Heart right ventricle (tissue), 16 donors: ENCODE data around the gene ANKLE1. TPM values are rescaled to one million over a fixed set of nuclear protein-coding genes. Genes with fewer than 3 reads are reported as not detected.

Experiments
- ATAC-seq, 8 donors: fragments of 200-7000 bp; cut with Tn5 transposase; one replicate each; pipeline ENCODE4 v1.9.1; 2020; ENCODE audit warnings: mild to moderate bottlenecking in 8 of 8, moderate library complexity in 8 of 8, moderate number of reproducible peaks in 1 of 8
- DNase-seq, 2 donors: peaks; one replicate each; pipeline ENCODE4 v3.0.0-alpha.2; 2020
- H3K27ac ChIP-seq, 10 donors: fragments of 200-600 bp; sonication (generic) in 2 of 10; one replicate each; pipeline versions ENCODE4 v1.5.0 to v1.8.0; 2020 to 2022; ENCODE audit warnings: mild to moderate bottlenecking in 3 of 10
- H3K27me3 ChIP-seq, 7 donors: fragments of 200-600 bp; one replicate each; pipeline ENCODE4 v1.8.0; 2021 to 2022; ENCODE audit warnings: mild to moderate bottlenecking in 2 of 7
- H3K36me3 ChIP-seq, 9 donors: fragments of 200-600 bp; sonication (generic) in 1 of 9; one replicate each; pipeline versions ENCODE4 v1.5.0 to v1.8.0; 2020 to 2022; ENCODE audit warnings: mild to moderate bottlenecking in 2 of 9
- H3K4me1 ChIP-seq, 9 donors: fragments of 200-600 bp; sonication (generic) in 1 of 9; one replicate each; pipeline versions ENCODE4 v1.5.0 to v1.8.0; 2020 to 2022; ENCODE audit warnings: mild to moderate bottlenecking in 4 of 9
- H3K4me3 ChIP-seq, 10 donors: fragments of 200-600 bp; sonication (generic) in 2 of 10; one replicate each; pipeline versions ENCODE4 v1.5.0 to v1.8.0; 2020 to 2022; ENCODE audit warnings: mild to moderate bottlenecking in 7 of 10, moderate library complexity in 2 of 10
- H3K9me3 ChIP-seq, 11 donors: fragments of 200-600 bp in 10 of 11; sonication (generic) in 2 of 11; one replicate each; pipeline versions ENCODE4 v1.5.0 to v1.8.0; 2013 to 2022; ENCODE audit warnings: mild to moderate bottlenecking in 2 of 11, control low read depth in 1 of 11, moderate library complexity in 1 of 11
- WGBS, 2 donors: extraction: QIAGEN DNeasy Blood & Tissue Kit; methylation state at CpG; one replicate each; pipeline ENCODE4 v1.1.7; 2013; ENCODE audit warnings: inconsistent platforms in 1 of 2; 5-methylcytosine and 5-hydroxymethylcytosine counted together
- intact Hi-C, 10 donors: fragments of 100-400 bp; cut with DNase I; formaldehyde crosslinking; loops; one replicate each; pipeline versions ENCODE4 v1.11.1 to v1.14.2; 2022
- polyA plus RNA-seq, 2 donors: library from polyadenylated mRNA; stranded (reverse); fragments of 200-250 nt; gene quantifications; one replicate each; pipeline ENCODE4 v1.2.3, GENCODE V29; 2013
- total RNA-seq, 10 donors: library from RNA; stranded (reverse); fragmentation: NEBNext Ultra II Directional in 3 of 10; extraction: Animal tissue kit (Norgen Biotek cat#: 25700) in 3 of 10; gene quantifications; one replicate each; pipeline versions ENCODE4 v1.2.1 to v1.2.4, GENCODE V29; 2021 to 2023
- TF ChIP-seq, protein P1 (sequence below), 9 donors: fragments of 200-600 bp; sonication (generic) in 2 of 9; IDR thresholded peaks; one replicate each; pipeline versions ENCODE4 v1.5.0 to v1.8.0; 2021 to 2022; ENCODE audit warnings: antibody characterized with exemption in 9 of 9, mild to moderate bottlenecking in 5 of 9, moderate library complexity in 1 of 9
- donor health status: Arrhythmogenic right ventricular cardiomyopathy.
- donor health status: ischemic (EF 13 %, LVEDD 7.1; RV severe dilation, severe dysfunction).
- donor health status: healthy with polysubstance abuse.
- donor health status: DM: no; HTN: yes; CAD: no.
- donor health status: DM: no; HTN: no; CAD: no.
- donor health status: ischemic (EF 25% LVEDD 6.9; RV normal size, moderate dysfunction).
- donor health status: ischemic (EF 25% LVEDD 5.7; RV mildly dilated, moderate dysfunction).
- donor health status: healthy.
- donor health status: DM: yes; HTN: yes; CAD: no.
- donor health status: Ischemic cardiomyopathy.
- donor health status: ischemic (EF 35%, LVEDD 5.7; RV mildly dilated, moderate dysfunction).
- donor health status: nonischemic (EF 11% LVEDD 7.7; RV severe dilation, severe dysfunction).
- donor health status: DM: yes; HTN: yes; CAD: no.
- donor health status: PGD.
- donor health status: ischemic (EF 29% LVEDD 5.4; RV normal size, mild dysfunction).
- donor health status: nonischemic (EF 23%, LVEDD 6.1; RV moderate dilation, normal function).

The ANKLE1 gene
- total and polyA plus RNA-seq, 12 donors, result 0.09 to 0.85 (median 0.19) TPM; not detected in 2

DNA sequence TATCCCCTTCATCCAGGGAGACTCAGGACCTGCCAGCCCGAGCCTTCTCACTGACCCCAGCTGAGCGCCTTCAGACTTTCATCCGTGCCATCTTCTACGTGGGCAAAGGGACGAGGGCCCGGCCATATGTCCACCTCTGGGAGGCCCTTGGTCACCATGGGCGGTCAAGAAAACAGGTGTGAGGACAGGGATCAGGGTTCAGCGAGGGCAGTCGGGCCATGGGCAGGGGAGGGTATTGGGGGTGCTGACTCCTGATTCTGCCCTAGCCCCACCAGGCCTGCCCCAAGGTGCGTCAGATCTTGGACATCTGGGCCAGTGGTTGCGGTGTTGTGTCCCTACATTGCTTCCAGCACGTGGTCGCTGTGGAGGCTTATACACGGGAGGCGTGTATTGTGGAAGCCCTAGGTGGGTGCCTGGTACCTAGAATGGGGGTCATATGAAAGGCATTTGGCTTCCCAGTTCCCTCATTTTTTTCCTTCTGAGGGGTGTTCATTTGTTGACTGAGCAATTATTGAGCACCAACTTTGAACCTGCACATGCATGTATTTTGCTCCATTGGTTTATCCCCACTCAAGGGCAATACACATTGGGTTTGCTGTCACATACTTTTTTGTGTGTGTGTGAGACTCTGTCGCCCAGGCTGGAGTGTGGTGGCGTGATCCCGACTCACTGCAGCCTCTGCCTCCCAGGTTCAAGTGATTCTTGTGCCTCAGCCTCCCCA, 3.9 kb downstream of the ANKLE1 start:
- intact Hi-C loops, result loop anchor here in 5 of 10 donors (10.0 kb wide), 3 partner anchors 71 to 511 kb away; partner anchors contain the start of gene USE1 (in 1 of the 5)
- Histone ChIP-seq H3K4me3 (no peak overlapping the region), H3K27me3 (peaks cover 11 to 24% (median 16%) of the 10 kb centered on the region in 7 donors), H3K9me3 (no peaks in the 10 kb centered on the region), H3K27ac (no peak overlapping the region), H3K36me3 (no peaks in the 10 kb centered on the region), H3K4me1 (peaks cover 13 to 22% (median 16%) of the 10 kb centered on the region in 9 donors)
- WGBS, 2 donors, result 92 to 93% methylated on average over 18 of the region's 18 CpGs
- ATAC-seq, result no peak
- TF ChIP-seq, protein P1, sequence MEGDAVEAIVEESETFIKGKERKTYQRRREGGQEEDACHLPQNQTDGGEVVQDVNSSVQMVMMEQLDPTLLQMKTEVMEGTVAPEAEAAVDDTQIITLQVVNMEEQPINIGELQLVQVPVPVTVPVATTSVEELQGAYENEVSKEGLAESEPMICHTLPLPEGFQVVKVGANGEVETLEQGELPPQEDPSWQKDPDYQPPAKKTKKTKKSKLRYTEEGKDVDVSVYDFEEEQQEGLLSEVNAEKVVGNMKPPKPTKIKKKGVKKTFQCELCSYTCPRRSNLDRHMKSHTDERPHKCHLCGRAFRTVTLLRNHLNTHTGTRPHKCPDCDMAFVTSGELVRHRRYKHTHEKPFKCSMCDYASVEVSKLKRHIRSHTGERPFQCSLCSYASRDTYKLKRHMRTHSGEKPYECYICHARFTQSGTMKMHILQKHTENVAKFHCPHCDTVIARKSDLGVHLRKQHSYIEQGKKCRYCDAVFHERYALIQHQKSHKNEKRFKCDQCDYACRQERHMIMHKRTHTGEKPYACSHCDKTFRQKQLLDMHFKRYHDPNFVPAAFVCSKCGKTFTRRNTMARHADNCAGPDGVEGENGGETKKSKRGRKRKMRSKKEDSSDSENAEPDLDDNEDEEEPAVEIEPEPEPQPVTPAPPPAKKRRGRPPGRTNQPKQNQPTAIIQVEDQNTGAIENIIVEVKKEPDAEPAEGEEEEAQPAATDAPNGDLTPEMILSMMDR (IDR thresholded peaks at IDR 0.05), result no peak
- DNase-seq, result no peak

DNA sequence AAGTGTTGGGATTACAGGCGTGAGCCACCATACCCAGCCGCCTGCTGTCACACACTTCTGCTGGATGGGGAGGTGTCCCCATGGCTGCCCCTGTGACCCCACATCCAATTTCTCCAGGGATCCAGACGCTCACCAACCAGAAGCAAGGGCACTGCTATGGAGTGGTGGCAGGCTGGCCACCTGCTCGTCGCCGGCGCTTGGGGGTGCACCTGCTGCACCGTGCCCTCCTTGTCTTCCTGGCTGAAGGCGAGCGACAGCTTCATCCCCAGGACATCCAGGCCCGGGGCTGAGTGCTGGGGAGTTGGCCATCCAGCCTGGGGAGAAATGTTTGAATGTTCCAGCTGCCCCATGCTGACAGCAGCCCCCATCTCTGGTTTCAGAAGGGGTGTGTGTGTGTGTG, 4.6 kb downstream of the ANKLE1 start:
- H3K27me3 ChIP-seq, result peaks cover 10 to 17% (median 13%) of the 10 kb centered on the region in 7 donors
- H3K9me3 ChIP-seq, result no peaks in the 10 kb centered on the region
- 92 to 95% methylated on average over 11 of the region's 11 CpGs for WGBS, 2 donors
- ATAC-seq (no peak), DNase-seq (no peak)
- H3K4me3 ChIP-seq, result no peak overlapping the region
- peaks cover 13 to 22% (median 16%) of the 10 kb centered on the region in 9 donors for H3K4me1 ChIP-seq
- H3K36me3 ChIP-seq, result no peaks in the 10 kb centered on the region
- TF ChIP-seq, protein P1 (IDR thresholded peaks at IDR 0.05), result no peak
- intact Hi-C loops, result loop anchor here in 5 of 10 donors (10.0 kb wide), 3 partner anchors 71 to 511 kb away; partner anchors contain the start of gene USE1 (in 1 of the 5)
- H3K27ac ChIP-seq, result no peak overlapping the region

DNA sequence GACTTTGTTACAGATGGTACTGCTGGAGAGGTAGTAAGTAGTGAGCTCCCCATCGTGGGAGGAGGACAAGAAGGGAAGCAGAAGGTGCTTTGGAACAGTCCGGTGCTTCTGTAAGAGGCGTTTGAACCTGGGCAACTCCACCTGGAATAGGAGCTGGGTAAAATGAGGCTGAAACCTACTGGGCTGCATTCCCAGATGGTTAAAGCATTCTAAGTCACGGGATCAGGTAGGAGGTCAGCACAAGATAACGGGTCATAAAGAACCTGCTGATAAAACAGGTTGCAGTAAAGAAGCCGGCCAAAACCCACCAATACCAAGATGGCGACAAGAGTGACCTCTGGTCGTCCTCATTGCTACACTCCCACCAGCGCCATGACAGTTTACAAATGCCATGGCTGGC, 5.1 kb downstream of the ANKLE1 start:
- Histone ChIP-seq H3K36me3 (no peaks in the 10 kb centered on the region), H3K27ac (no peak overlapping the region), H3K9me3 (no peaks in the 10 kb centered on the region), H3K4me1 (peaks cover 8 to 18% (median 11%) of the 10 kb centered on the region in 9 donors), H3K4me3 (no peak overlapping the region), H3K27me3 (peaks cover 5 to 12% (median 8%) of the 10 kb centered on the region in 7 donors)
- no peak for DNase-seq
- no peak for ATAC-seq
- 85 to 89% methylated on average over 9 of the region's 9 CpGs for WGBS, 2 donors
- TF ChIP-seq, protein P1 (IDR thresholded peaks at IDR 0.05), result no peak
- intact Hi-C loops, result loop anchor here in 5 of 10 donors (10.0 kb wide), 3 partner anchors 72 to 512 kb away; partner anchors contain the start of gene USE1 (in 1 of the 5)

DNA sequence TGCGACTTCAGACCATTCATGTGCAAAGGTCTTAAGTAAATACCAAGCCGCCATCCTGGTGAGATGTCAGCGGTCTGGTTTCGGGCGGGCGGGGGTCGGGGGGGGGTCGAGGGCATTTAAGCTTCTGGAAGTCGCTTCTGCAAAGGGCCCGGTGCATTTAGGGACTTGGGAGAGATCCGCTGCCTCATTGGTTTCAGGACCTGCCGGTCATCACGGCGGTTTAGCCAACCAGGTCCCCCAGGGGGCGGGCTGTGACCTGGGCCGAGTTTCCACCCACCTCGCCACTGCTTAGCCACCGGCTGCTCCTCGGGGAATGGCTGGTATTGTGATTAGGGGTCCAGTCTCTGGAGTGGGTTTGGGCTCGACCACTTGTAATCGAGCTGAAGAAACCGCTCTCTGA, 7.8 kb downstream of the ANKLE1 start:
- H3K9me3 ChIP-seq, result no peaks in the 10 kb centered on the region
- DNase-seq, result peak; percentile 73 to 77
- peaks cover 0 to 18% (median 0%) of the 10 kb centered on the region in 9 donors for H3K4me1 ChIP-seq
- intact Hi-C loops, result loop anchor here in 5 of 10 donors (10.0 kb wide), 3 partner anchors 75 to 515 kb away; partner anchors contain the start of gene USE1 (in 1 of the 5)
- H3K4me3 ChIP-seq, result peak overlapping the region in 2 of 10 donors; percentile 13 to 18
- TF ChIP-seq, protein P1 (IDR thresholded peaks at IDR 0.05), result peak in 1 of 9 donors; percentile 22
- H3K36me3 ChIP-seq, result peaks cover 0 to 6% (median 0%) of the 10 kb centered on the region in 9 donors
- H3K27ac ChIP-seq, result no peak overlapping the region
- H3K27me3 ChIP-seq, result peaks cover 0 to 4% (median 0%) of the 10 kb centered on the region in 7 donors
- 9 to 11% methylated on average over 22 of the region's 22 CpGs for WGBS, 2 donors
- peak in 4 of 8 donors; percentile 50 to 68 (median 54) for ATAC-seq
